ENCODE results near the gene KDM2A. TPM values are rescaled to one million over a fixed set of nuclear protein-coding genes. Genes with fewer than 3 reads are reported as not detected.

Gene KDM2A
- total RNA-seq, 1 experiment from 2014 or later, result 50.4 TPM

- Histone ChIP-seq H3K4me2 (ENCODE audit: low read length) (no peak overlapping the region), H3K27me3 (ENCODE audit: insufficient read depth, low read length) (no peaks in the 10 kb centered on the region), H3K4me3 (replicated peaks in 1 of 2; ENCODE audit: low read depth in 1 of 2, low read length in 2 of 2) (no peak overlapping the region), H3K4me1 (ENCODE audit: control insufficient read depth in 1 of 2, insufficient read depth in 2 of 2, low read length in 2 of 2) (peaks cover 3 to 24% of the 10 kb centered on the region in 2 experiments), H3K79me2 (ENCODE audit: insufficient read depth, low read length) (no peaks in the 10 kb centered on the region), H4K20me1 (ENCODE audit: insufficient read depth) (no peaks in the 10 kb centered on the region), H3K36me3 (ENCODE audit: control insufficient read depth in 1 of 2, insufficient read depth in 2 of 2, low read length in 2 of 2) (no peaks in the 10 kb centered on the region), H2AFZ (ENCODE audit: low read depth, low read length, poor library complexity, severe bottlenecking) (no peak overlapping the region), H3K27ac (ENCODE audit: low read depth, low read length) (no peak overlapping the region), H3K9ac (ENCODE audit: low read length) (no peak overlapping the region), H3K9me3 (ENCODE audit: control insufficient read depth in 1 of 2, insufficient read depth in 1 of 2, low read depth in 1 of 2, low read length in 2 of 2) (no peaks in the 10 kb centered on the region), H3K9me2 (ENCODE audit: insufficient read depth) (no peaks in the 10 kb centered on the region)
- ChIA-PET RAD21 (ENCODE audit: low non-redundant PET in 1 of 2, low total read pairs in 2 of 2, uncharacterized antibody in 2 of 2, unreplicated experiment in 2 of 2) (no interaction called here), CTCF (no interaction called here), POLR2A (no interaction called here)
- ATAC-seq (no peak), DNase-seq (ENCODE audit: low read depth, low spot score) (no peak)
- no TSS peak for BruUV-seq (replicated peaks)
- intact Hi-C loops (cut with micrococcal nuclease), result no loop called here
- TF ChIP-seq ELF1 (IDR thresholded peaks at IDR 0.05; ENCODE audit: borderline replicate concordance, low read depth) (no peak), JUND (IDR thresholded peaks at IDR 0.05) (no peak), ZBTB33 (IDR thresholded peaks at IDR 0.05; ENCODE audit: extremely low read depth, insufficient replicate concordance, low read length) (no peak), CTCF (IDR thresholded peaks at IDR 0.05 in 2 of 3, conservative IDR thresholded peaks at IDR 0.05 in 1 of 3; ENCODE audit: borderline replicate concordance in 1 of 3, insufficient read depth in 1 of 3, low read depth in 2 of 3, low read length in 2 of 3) (no peak), SRF (IDR thresholded peaks at IDR 0.05; ENCODE audit: low read depth) (no peak), FOSL1 (IDR thresholded peaks at IDR 0.05; ENCODE audit: low read depth) (no peak), POLR2AphosphoS5 (IDR thresholded peaks at IDR 0.05; ENCODE audit: low read depth, low read length) (no peak), SIN3A (IDR thresholded peaks at IDR 0.05; ENCODE audit: low read depth) (no peak), CEBPB (IDR thresholded peaks at IDR 0.05; ENCODE audit: low read depth) (no peak), ATF3 (IDR thresholded peaks at IDR 0.05) (no peak), ZFX (IDR thresholded peaks at IDR 0.05) (no peak), SP1 (IDR thresholded peaks at IDR 0.05; ENCODE audit: low read depth) (no peak), POLR2A (IDR thresholded peaks at IDR 0.05; ENCODE audit: borderline replicate concordance, extremely low read depth, insufficient read depth, insufficient read length) (no peak), ZNF274 (IDR thresholded peaks at IDR 0.05; ENCODE audit: low read depth, low read length) (no peak), YY1 (IDR thresholded peaks at IDR 0.05; ENCODE audit: extremely low read depth, insufficient replicate concordance, low read depth, low read length) (no peak), TCF7L2 (IDR thresholded peaks at IDR 0.05; ENCODE audit: borderline replicate concordance, extremely low read depth, insufficient read depth, insufficient read length) (no peak), EZH2 (IDR thresholded peaks at IDR 0.05) (no peak), REST (IDR thresholded peaks at IDR 0.05; ENCODE audit: low read depth) (no peak), MAX (IDR thresholded peaks at IDR 0.05) (no peak), EGR1 (IDR thresholded peaks at IDR 0.05; ENCODE audit: low read depth) (no peak)
These were observed 75.0 kb downstream of the KDM2A start for GRCh38 chr11:67194096-67194495.

Data from HCT116 (cell line).